Body of pancreas (tissue), 4 donors: ENCODE measurements around the gene PDZRN3.

Source experiments
- CTCF ChIP-seq, 7 experiments: fragments of 450-650 bp in 4 of 7; fragments of 200-600 bp in 3 of 7; sonication (generic) in 3 of 7; IDR thresholded peaks; one replicate each; pipeline ENCODE4 v1.5.1; 2016 to 2019; ENCODE audit warnings: antibody characterized with exemption in 7 of 7
- POLR2A ChIP-seq, 3 donors: fragments of 450-650 bp; IDR thresholded peaks; one replicate each; pipeline ENCODE4 v1.6.1; 2016; ENCODE audit warnings: antibody characterized with exemption in 3 of 3, mild to moderate bottlenecking in 2 of 3

GRCh38 chr3:73465926-73466325, 158.8 kb downstream of the PDZRN3 start:
- no peak for TF ChIP-seq CTCF (IDR thresholded peaks at IDR 0.05)
- TF ChIP-seq POLR2A (IDR thresholded peaks at IDR 0.05): no peak
